Adrenal gland (tissue), 12 donors: ENCODE results near the gene IGFBP4. TPM values are rescaled to one million over a fixed set of nuclear protein-coding genes. Genes with fewer than 3 reads are reported as not detected.
"Not testable (repeated sequence)": the region's sequence is repeated elsewhere in the genome, so short reads cannot be mapped to it uniquely, and the experiment has no call there.

Experiments
- DNase-seq, 7 donors: peaks; one replicate each; pipeline ENCODE4 v3.0.0-alpha.2; 2019 to 2020
- H3K27ac ChIP-seq, 5 donors: fragments of 200-600 bp; sonication (generic) in 4 of 5; 1 replicate in 3 of 5; 2 replicates in 2 of 5; pipeline versions ENCODE4 v1.5.1 to v1.8.0; 2016 to 2020; ENCODE audit warnings: mild to moderate bottlenecking in 1 of 5
- H3K27me3 ChIP-seq: fragments of 200-600 bp; 2 replicates; pipeline ENCODE4 v1.8.0; 2021
- H3K36me3 ChIP-seq, 2 donors: fragments of 200-600 bp; replicated peaks in 1 of 2; 1 replicate in 1 of 2; 2 replicates in 1 of 2; pipeline versions ENCODE4 v1.5.1 to v1.8.0; 2018 to 2022
- H3K4me1 ChIP-seq, 2 donors: fragments of 200-600 bp; replicated peaks in 1 of 2; 1 replicate in 1 of 2; 2 replicates in 1 of 2; pipeline versions ENCODE4 v1.5.1 to v1.8.0; 2018 to 2021
- H3K4me3 ChIP-seq, 4 donors: fragments of 200-600 bp; sonication (generic) in 3 of 4; one replicate each; pipeline ENCODE4 v1.5.1; 2016 to 2018
- H3K9me3 ChIP-seq, 3 donors: fragments of 200-600 bp; sonication (generic) in 1 of 3; replicated peaks in 1 of 3; 1 replicate in 2 of 3; 2 replicates in 1 of 3; pipeline versions ENCODE4 v1.5.1 to v1.8.0; 2016 to 2021
- POLR2A ChIP-seq, 2 donors: fragments of 450-650 bp; IDR thresholded peaks; one replicate each; pipeline ENCODE4 v1.6.1; 2017; ENCODE audit warnings: antibody characterized with exemption in 2 of 2, mild to moderate bottlenecking in 2 of 2, moderate library complexity in 1 of 2
- WGBS, 4 donors: extraction: QIAGEN DNeasy Blood & Tissue Kit in 2 of 4; methylation state at CpG; one replicate each; pipeline versions ENCODE4 v1.1.5 to v1.1.7; 2013 to 2017; 5-methylcytosine and 5-hydroxymethylcytosine counted together
- intact Hi-C, 2 donors: fragments of 100-400 bp; cut with DNase I; formaldehyde crosslinking; loops; one replicate each; pipeline versions ENCODE4 v1.14.1 to v1.15.0; 2022 to 2023
- polyA plus RNA-seq, 3 donors: library from polyadenylated mRNA; stranded (reverse); fragments of 200-250 nt in 2 of 3; fragments of 350-450 nt in 1 of 3; fragmentation: Illumina TruSeq in 1 of 3; extraction: RNeasy Lipid Tissue Mini Kit (QIAGEN cat#74804) in 1 of 3; gene quantifications; one replicate each; pipeline ENCODE4 v1.2.3, GENCODE V29; 2013 to 2014
- total RNA-seq, 9 donors: library from RNA; depleted of rRNA in 4 of 9; stranded (reverse); fragments of >200 nt in 4 of 9; fragments of 120-200 nt in 1 of 9; fragmentation: NEBNext Ultra II Directional in 1 of 9; extraction: Animal tissue kit (Norgen Biotek cat#: 25700) in 1 of 9; gene quantifications; one replicate each; pipeline versions ENCODE4 v1.1.0 to v1.2.4, GENCODE V29; 2013 to 2023
- TF ChIP-seq, protein P1 (sequence below), 6 experiments: fragments of 450-650 bp in 4 of 6; fragments of 200-600 bp in 2 of 6; sonication (generic) in 1 of 6; IDR thresholded peaks; 1 replicate in 5 of 6; 2 replicates in 1 of 6; pipeline versions ENCODE4 v1.5.1 to v1.8.0; 2016 to 2021; ENCODE audit warnings: antibody characterized with exemption in 6 of 6, mild to moderate bottlenecking in 2 of 6, moderate library complexity in 1 of 6
- donor health status: healthy with polysubstance abuse.
- donor health status: Bipolar disorder and iron deficiency.
- donor health status: DM: yes; HTN: yes; CAD: no.
- donor health status: DM: no; HTN: no; CAD: no.
- donor health status: DM: no; HTN: no; CAD: no.
- donor health status: DM: yes; HTN: yes; CAD: no.

Gene IGFBP4
- total and polyA plus RNA-seq, 12 donors, result 21.4 to 458 (median 256) TPM

GRCh38 chr17:40404003-40404402 is 39.2 kb upstream of the IGFBP4 start:
- no peak for DNase-seq
- no peak overlapping the region for H3K4me3 ChIP-seq
- intact Hi-C loops, result no loop called here
- H3K36me3 ChIP-seq, result no peaks in the 10 kb centered on the region
- WGBS, 4 donors, result 83 to 90% (median 88%) methylated on average over 3 of the region's 3 CpGs
- no peak overlapping the region for H3K27ac ChIP-seq
- H3K4me1 ChIP-seq, result no peaks in the 10 kb centered on the region
- H3K27me3 ChIP-seq, result no peaks in the 10 kb centered on the region
- no peak for TF ChIP-seq POLR2A (IDR thresholded peaks at IDR 0.05)
- TF ChIP-seq, protein P1, sequence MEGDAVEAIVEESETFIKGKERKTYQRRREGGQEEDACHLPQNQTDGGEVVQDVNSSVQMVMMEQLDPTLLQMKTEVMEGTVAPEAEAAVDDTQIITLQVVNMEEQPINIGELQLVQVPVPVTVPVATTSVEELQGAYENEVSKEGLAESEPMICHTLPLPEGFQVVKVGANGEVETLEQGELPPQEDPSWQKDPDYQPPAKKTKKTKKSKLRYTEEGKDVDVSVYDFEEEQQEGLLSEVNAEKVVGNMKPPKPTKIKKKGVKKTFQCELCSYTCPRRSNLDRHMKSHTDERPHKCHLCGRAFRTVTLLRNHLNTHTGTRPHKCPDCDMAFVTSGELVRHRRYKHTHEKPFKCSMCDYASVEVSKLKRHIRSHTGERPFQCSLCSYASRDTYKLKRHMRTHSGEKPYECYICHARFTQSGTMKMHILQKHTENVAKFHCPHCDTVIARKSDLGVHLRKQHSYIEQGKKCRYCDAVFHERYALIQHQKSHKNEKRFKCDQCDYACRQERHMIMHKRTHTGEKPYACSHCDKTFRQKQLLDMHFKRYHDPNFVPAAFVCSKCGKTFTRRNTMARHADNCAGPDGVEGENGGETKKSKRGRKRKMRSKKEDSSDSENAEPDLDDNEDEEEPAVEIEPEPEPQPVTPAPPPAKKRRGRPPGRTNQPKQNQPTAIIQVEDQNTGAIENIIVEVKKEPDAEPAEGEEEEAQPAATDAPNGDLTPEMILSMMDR (IDR thresholded peaks at IDR 0.05), result no peak
- no peaks in the 10 kb centered on the region for H3K9me3 ChIP-seq

DNA sequence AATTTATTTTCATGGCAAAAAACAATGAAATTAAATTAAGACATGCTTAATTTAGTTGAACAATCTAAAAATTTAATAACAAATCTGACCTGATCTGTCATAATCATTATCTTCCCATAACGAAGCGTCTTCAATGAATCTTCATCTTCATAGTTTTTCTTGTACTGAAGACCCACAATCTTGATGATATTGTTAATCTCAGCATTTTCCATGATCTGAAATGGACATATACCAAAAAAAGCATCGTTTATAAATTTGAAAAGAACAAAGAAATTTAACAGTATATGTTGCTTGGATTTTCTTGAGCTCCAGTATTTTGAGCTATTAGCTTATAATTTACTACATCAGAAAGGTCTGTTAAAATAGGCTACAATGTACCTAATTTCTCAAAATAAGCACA is 35.8 kb upstream of the IGFBP4 start:
- intact Hi-C loops, result no loop called here

GRCh38 chr17:40409540-40409939 is 33.7 kb upstream of the IGFBP4 start:
- 91 to 95% (median 94%) methylated on average over 4 of the region's 4 CpGs for whole genome bisulfite sequencing, 4 donors
- DNase-seq, result not testable (repeated sequence)

More for the DNA sequence above, 35.8 kb upstream of the IGFBP4 start:
- no peak for DNase-seq
- Histone ChIP-seq H3K36me3 (no peaks in the 10 kb centered on the region), H3K4me3 (no peak overlapping the region), H3K4me1 (no peaks in the 10 kb centered on the region), H3K9me3 (no peaks in the 10 kb centered on the region), H3K27ac (no peak overlapping the region), H3K27me3 (no peaks in the 10 kb centered on the region)
- TF ChIP-seq, protein P1 (IDR thresholded peaks at IDR 0.05), result no peak
- TF ChIP-seq POLR2A (IDR thresholded peaks at IDR 0.05), result no peak
- 92 to 96% (median 94%) methylated on average over 3 of the region's 3 CpGs for WGBS, 4 donors

DNA sequence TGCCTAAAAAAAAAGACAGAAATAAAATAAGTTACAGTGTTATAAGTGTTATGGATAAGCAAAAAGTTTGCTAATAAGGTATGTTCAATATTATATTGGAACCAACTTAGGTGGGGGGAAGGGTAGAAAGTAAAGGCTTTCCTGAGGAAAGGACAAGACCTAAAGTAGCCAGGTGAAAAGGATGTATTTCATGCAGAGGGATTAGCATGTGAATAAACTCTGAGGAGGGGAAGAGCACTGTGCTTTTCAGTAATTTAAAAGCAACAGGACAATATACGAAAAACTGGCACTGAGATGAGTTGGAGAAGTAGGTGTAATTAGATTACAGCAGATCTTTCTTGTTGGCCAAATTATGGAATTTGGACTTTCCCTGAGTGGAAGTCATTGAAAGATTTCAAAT is 33.2 kb upstream of the IGFBP4 start:
- no peaks in the 10 kb centered on the region for H3K36me3 ChIP-seq
- no peaks in the 10 kb centered on the region for H3K9me3 ChIP-seq
- no peak for DNase-seq
- TF ChIP-seq, protein P1 (IDR thresholded peaks at IDR 0.05), result no peak
- TF ChIP-seq POLR2A (IDR thresholded peaks at IDR 0.05), result no peak
- H3K4me1 ChIP-seq, result no peaks in the 10 kb centered on the region
- WGBS, 4 donors, result 90 to 94% (median 91%) methylated on average over 1 of the region's 1 CpG
- no peaks in the 10 kb centered on the region for H3K27me3 ChIP-seq
- no peak overlapping the region for H3K27ac ChIP-seq
- H3K4me3 ChIP-seq, result no peak overlapping the region
- intact Hi-C loops, result loop anchor here (5.0 to 10.0 kb wide), 3 partner anchors 48 to 215 kb away; partner anchors contain the start of genes GJD3 (in 2 of the 2) and RARA (in 1 of the 2)

More at GRCh38 chr17:40409540-40409939, 33.7 kb upstream of the IGFBP4 start:
- H3K27me3 ChIP-seq, H3K27ac ChIP-seq, H3K4me1 ChIP-seq, intact Hi-C loops, H3K9me3 ChIP-seq, H3K4me3 ChIP-seq, H3K36me3 ChIP-seq: not testable (repeated sequence)

DNA sequence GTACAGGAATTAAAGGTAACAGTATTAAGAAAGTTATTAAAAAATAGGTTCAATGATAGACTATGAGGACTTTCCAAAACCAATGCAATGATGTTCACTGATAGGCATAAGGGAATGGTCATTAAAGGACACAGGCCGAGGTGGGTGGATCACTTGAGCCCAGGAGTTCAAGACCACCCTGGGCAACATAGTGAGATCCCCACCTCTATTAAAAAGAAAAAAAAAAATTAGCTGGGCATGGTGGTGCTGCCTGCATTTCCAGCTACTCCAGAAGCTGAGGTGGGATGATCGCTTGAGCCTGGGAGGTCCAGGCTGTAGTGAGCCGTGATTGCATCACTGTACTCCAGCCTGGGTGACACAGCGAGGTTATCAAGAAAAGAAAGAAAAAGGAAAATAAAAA is 31.4 kb upstream of the IGFBP4 start:
- H3K27ac ChIP-seq, result no peak overlapping the region
- intact Hi-C loops, result loop anchor here (5.0 to 10.0 kb wide), 3 partner anchors 50 to 217 kb away; partner anchors contain the start of genes GJD3 (in 2 of the 2) and RARA (in 1 of the 2)
- peaks cover 0 to under 1% of the 10 kb centered on the region in 2 donors for H3K4me1 ChIP-seq
- no peaks in the 10 kb centered on the region for H3K27me3 ChIP-seq
- no peak overlapping the region for H3K4me3 ChIP-seq
- WGBS, 4 donors, result 94 to 98% (median 95%) methylated on average over 4 of the region's 4 CpGs
- no peaks in the 10 kb centered on the region for H3K9me3 ChIP-seq
- H3K36me3 ChIP-seq, result no peaks in the 10 kb centered on the region
- TF ChIP-seq, protein P1 (IDR thresholded peaks at IDR 0.05), result no peak
- TF ChIP-seq POLR2A (IDR thresholded peaks at IDR 0.05), result no peak
- DNase-seq, result no peak
